ENCODE measurements around the gene GLTP. TPM values are rescaled to one million over a fixed set of nuclear protein-coding genes. Genes with fewer than 3 reads are reported as not detected.

Gene GLTP
- total RNA-seq, 1 donor from 2014 or later = 27.1 TPM

DNA sequence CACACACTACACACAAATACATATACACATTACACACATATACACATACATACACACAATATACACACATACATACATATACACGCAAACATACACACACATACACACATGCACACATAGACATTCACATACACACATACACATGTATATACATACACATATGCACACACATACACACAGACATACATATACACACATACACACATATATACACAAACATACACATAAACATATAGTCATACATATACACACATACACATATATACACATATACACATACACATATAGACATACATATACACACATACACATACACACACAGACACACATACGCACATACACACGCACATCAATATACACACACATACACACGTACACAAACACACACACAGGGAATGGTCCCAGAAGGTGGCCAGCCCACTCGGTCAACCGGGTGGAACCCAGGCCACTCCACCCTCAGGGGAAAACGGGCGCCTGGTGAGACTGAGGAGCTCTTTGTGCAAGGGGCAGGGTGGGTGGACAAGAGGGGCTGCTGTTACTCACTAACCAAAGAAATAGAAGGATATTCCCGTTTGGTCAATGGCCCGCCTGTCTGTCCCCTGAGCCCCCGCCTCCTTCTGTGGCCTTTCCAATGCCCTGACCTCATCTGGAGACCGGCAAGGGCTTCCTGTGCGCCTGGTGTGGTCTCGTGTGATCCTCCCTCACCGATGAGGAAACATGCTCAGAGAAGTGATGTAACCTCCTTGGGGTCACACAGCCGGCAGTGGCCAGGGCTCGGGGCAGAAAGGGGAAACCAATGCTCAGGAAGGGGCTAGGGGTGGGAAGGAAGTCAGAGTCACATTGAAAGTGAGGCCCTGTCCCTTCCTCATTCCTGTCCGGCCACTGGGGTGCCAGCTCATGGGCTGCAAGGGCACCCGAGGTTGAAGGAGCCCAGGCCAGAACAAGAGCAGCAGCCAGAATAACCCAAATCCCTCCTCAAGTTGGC is 52.5 kb downstream of the GLTP start:
- FAIRE-seq (no peak), DNase-seq (ENCODE audit: low read depth) (no peak)
- no peak overlapping the region for H3K27ac Mint-ChIP-seq (ENCODE audit: unreplicated experiment)
- Histone ChIP-seq H3K9ac (ENCODE audit: low read length) (no peak overlapping the region), H3K9me3 (ENCODE audit: insufficient read depth, low read depth, low read length) (no peaks in the 10 kb centered on the region), H2AFZ (ENCODE audit: low read depth, low read length) (no peak overlapping the region), H3K79me2 (ENCODE audit: insufficient read depth, low read length) (no peaks in the 10 kb centered on the region), H3K4me2 (ENCODE audit: low read length) (no peak overlapping the region), H3K27me3 (ENCODE audit: insufficient read depth, low read length) (peaks cover 11% of the 10 kb centered on the region), H3K4me1 (ENCODE audit: insufficient read depth, low read length) (no peaks in the 10 kb centered on the region), H3K27ac (ENCODE audit: low read depth, low read length) (no peak overlapping the region), H3K36me3 (ENCODE audit: insufficient read depth, low read length) (no peaks in the 10 kb centered on the region), H3K4me3 (ENCODE audit: insufficient read depth, low read depth, low read length) (no peak overlapping the region), H4K20me1 (ENCODE audit: insufficient read depth, low read length) (peaks cover 20% of the 10 kb centered on the region)
- no peak overlapping the region for H3K4me3 Mint-ChIP-seq (ENCODE audit: unreplicated experiment)
- peaks cover 10% of the 10 kb centered on the region for H3K27me3 Mint-ChIP-seq (ENCODE audit: low read depth, unreplicated experiment)
- no peaks in the 10 kb centered on the region for H3K4me1 Mint-ChIP-seq (ENCODE audit: low read depth, unreplicated experiment)
- no peak for TF ChIP-seq EZH2 (IDR thresholded peaks at IDR 0.05; ENCODE audit: insufficient read depth, low read length)
- TF ChIP-seq, protein P1, sequence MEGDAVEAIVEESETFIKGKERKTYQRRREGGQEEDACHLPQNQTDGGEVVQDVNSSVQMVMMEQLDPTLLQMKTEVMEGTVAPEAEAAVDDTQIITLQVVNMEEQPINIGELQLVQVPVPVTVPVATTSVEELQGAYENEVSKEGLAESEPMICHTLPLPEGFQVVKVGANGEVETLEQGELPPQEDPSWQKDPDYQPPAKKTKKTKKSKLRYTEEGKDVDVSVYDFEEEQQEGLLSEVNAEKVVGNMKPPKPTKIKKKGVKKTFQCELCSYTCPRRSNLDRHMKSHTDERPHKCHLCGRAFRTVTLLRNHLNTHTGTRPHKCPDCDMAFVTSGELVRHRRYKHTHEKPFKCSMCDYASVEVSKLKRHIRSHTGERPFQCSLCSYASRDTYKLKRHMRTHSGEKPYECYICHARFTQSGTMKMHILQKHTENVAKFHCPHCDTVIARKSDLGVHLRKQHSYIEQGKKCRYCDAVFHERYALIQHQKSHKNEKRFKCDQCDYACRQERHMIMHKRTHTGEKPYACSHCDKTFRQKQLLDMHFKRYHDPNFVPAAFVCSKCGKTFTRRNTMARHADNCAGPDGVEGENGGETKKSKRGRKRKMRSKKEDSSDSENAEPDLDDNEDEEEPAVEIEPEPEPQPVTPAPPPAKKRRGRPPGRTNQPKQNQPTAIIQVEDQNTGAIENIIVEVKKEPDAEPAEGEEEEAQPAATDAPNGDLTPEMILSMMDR (IDR thresholded peaks at IDR 0.05; ENCODE audit: insufficient read depth, low read depth, low read length) = no peak
- H3K9me3 Mint-ChIP-seq (ENCODE audit: unreplicated experiment) = no peaks in the 10 kb centered on the region
- H3K36me3 Mint-ChIP-seq (ENCODE audit: low read depth, unreplicated experiment) = no peaks in the 10 kb centered on the region

DNA sequence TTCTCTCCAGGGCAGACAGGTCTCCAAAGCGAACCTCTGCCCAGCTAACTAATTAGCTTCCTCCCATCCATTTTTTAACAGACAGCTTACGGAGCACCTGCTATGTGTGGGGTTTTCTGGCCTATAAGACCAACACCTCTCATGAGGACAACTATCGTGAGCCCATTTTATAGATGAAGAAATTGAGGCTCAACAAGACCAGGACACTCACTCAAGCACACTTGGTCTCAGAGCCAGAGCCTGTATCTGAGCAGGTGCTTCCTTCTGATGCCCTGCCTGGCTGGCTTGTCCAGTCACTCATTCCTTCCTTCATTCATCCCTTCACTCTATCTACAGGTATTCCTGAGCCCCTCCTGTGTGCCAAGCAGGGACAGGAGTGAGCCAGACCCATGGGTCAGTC is 53.3 kb downstream of the GLTP start:
- FAIRE-seq (no peak), DNase-seq (ENCODE audit: low read depth) (no peak)
- H3K4me3 ChIP-seq (ENCODE audit: insufficient read depth, low read depth, low read length) = no peak overlapping the region
- H3K27me3 ChIP-seq (ENCODE audit: insufficient read depth, low read length) = peaks cover 13% of the 10 kb centered on the region
- H3K79me2 ChIP-seq (ENCODE audit: insufficient read depth, low read length) = no peaks in the 10 kb centered on the region
- H3K9me3 ChIP-seq (ENCODE audit: insufficient read depth, low read depth, low read length) = no peaks in the 10 kb centered on the region
- no peak overlapping the region for H2AFZ ChIP-seq (ENCODE audit: low read depth, low read length)
- Mint-ChIP-seq H3K4me3 (ENCODE audit: unreplicated experiment) (no peak overlapping the region), H3K27me3 (ENCODE audit: low read depth, unreplicated experiment) (peaks cover 10% of the 10 kb centered on the region), H3K36me3 (ENCODE audit: low read depth, unreplicated experiment) (no peaks in the 10 kb centered on the region), H3K9me3 (ENCODE audit: unreplicated experiment) (no peaks in the 10 kb centered on the region), H3K4me1 (ENCODE audit: low read depth, unreplicated experiment) (no peaks in the 10 kb centered on the region), H3K27ac (ENCODE audit: unreplicated experiment) (no peak overlapping the region)
- no peak overlapping the region for H3K27ac ChIP-seq (ENCODE audit: low read depth, low read length)
- H3K9ac ChIP-seq (ENCODE audit: low read length) = no peak overlapping the region
- no peak for TF ChIP-seq EZH2 (IDR thresholded peaks at IDR 0.05; ENCODE audit: insufficient read depth, low read length)
- TF ChIP-seq, protein P1 (IDR thresholded peaks at IDR 0.05; ENCODE audit: insufficient read depth, low read depth, low read length) = no peak
- no peaks in the 10 kb centered on the region for H3K36me3 ChIP-seq (ENCODE audit: insufficient read depth, low read length)
- no peaks in the 10 kb centered on the region for H3K4me1 ChIP-seq (ENCODE audit: insufficient read depth, low read length)
- no peak overlapping the region for H3K4me2 ChIP-seq (ENCODE audit: low read length)
- peaks cover 20% of the 10 kb centered on the region for H4K20me1 ChIP-seq (ENCODE audit: insufficient read depth, low read length)

DNA sequence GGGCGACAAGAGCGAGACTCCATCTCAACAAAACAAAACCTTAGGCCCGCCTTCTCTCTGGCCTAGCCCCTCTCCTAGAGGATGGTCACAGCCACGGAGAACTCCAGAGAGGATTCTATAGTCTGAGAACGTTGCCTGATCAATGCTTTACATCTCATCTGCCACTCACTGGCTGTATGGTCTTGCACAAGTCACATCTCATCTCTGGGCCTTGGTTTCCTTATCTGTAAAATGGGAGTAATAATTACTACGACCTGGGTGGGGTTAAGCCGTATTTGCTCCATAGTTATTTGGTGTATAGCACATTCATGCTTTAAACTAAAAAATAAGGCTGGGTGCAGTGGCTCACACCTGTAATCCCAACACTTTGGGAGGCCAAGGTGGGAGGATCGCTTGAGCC is 55.6 kb downstream of the GLTP start:
- Histone ChIP-seq H3K36me3 (ENCODE audit: insufficient read depth, low read length) (no peaks in the 10 kb centered on the region), H3K4me1 (ENCODE audit: insufficient read depth, low read length) (no peaks in the 10 kb centered on the region), H4K20me1 (ENCODE audit: insufficient read depth, low read length) (peaks cover 15% of the 10 kb centered on the region), H3K9ac (ENCODE audit: low read length) (no peak overlapping the region), H3K4me3 (ENCODE audit: insufficient read depth, low read depth, low read length) (no peak overlapping the region), H3K27ac (ENCODE audit: low read depth, low read length) (no peak overlapping the region), H3K79me2 (ENCODE audit: insufficient read depth, low read length) (no peaks in the 10 kb centered on the region), H3K27me3 (ENCODE audit: insufficient read depth, low read length) (peaks cover 6% of the 10 kb centered on the region), H2AFZ (ENCODE audit: low read depth, low read length) (no peak overlapping the region), H3K4me2 (ENCODE audit: low read length) (no peak overlapping the region), H3K9me3 (ENCODE audit: insufficient read depth, low read depth, low read length) (no peaks in the 10 kb centered on the region)
- FAIRE-seq (no peak), DNase-seq (ENCODE audit: low read depth) (no peak)
- Mint-ChIP-seq H3K4me3 (ENCODE audit: unreplicated experiment) (no peak overlapping the region), H3K36me3 (ENCODE audit: low read depth, unreplicated experiment) (no peaks in the 10 kb centered on the region), H3K9me3 (ENCODE audit: unreplicated experiment) (peaks cover 3% of the 10 kb centered on the region), H3K27me3 (ENCODE audit: low read depth, unreplicated experiment) (peaks cover 7% of the 10 kb centered on the region), H3K27ac (ENCODE audit: unreplicated experiment) (no peak overlapping the region), H3K4me1 (ENCODE audit: low read depth, unreplicated experiment) (peaks cover 3% of the 10 kb centered on the region)
- no peak for TF ChIP-seq EZH2 (IDR thresholded peaks at IDR 0.05; ENCODE audit: insufficient read depth, low read length)
- TF ChIP-seq, protein P1 (IDR thresholded peaks at IDR 0.05; ENCODE audit: insufficient read depth, low read depth, low read length) = no peak
